Muscle of leg (tissue), 16 donors: Measurements from ENCODE around the gene MYO10. TPM values are rescaled to one million over a fixed set of nuclear protein-coding genes. Genes with fewer than 3 reads are reported as not detected.
A peak's percentile ranks its signal among the peaks of the same experiment; 100 is the strongest.
"Not testable (repeated sequence)": the region's sequence is repeated elsewhere in the genome, so short reads cannot be mapped to it uniquely, and the experiment has no call there.

ENCODE experiments used
- DNase-seq: peaks from one replicate; pipeline ENCODE4 v3.0.0; 2013
- H3K27ac ChIP-seq: one replicate; pipeline ENCODE4 v1.5.1; 2013; ENCODE audit warnings: mild to moderate bottlenecking, low read length, control low read depth
- H3K27me3 ChIP-seq: one replicate; pipeline ENCODE4 v1.6.1; 2013; ENCODE audit warnings: low read length; ENCODE audit not compliant: control insufficient read depth, insufficient read depth
- H3K36me3 ChIP-seq: one replicate; pipeline ENCODE4 v1.6.1; 2013; ENCODE audit warnings: low read length; ENCODE audit not compliant: control insufficient read depth, insufficient read depth
- H3K4me1 ChIP-seq: one replicate; pipeline ENCODE4 v1.6.1; 2013; ENCODE audit warnings: low read length; ENCODE audit not compliant: control insufficient read depth, insufficient read depth
- H3K4me3 ChIP-seq: one replicate; pipeline ENCODE4 v1.5.1; 2013; ENCODE audit warnings: low read length, control low read depth
- H3K9me3 ChIP-seq: replicated peaks from 2 replicates; pipeline ENCODE4 v1.6.1; 2013; ENCODE audit warnings: low read depth, low read length; ENCODE audit not compliant: control insufficient read depth
- WGBS: methylation state at CpG from one replicate; pipeline ENCODE4 v1.1.5; 2013; ENCODE audit warnings: missing lambda C conversion rate; ENCODE audit not compliant: insufficient coverage; 5-methylcytosine and 5-hydroxymethylcytosine counted together
- long read RNA-seq, 11 donors: transcript quantifications; one replicate each; lab custom pipeline, GENCODE V29; 2026
- polyA plus RNA-seq, 8 donors: library from polyadenylated mRNA; unstranded; fragments of 120-200 nt; gene quantifications; one replicate each; pipeline versions ENCODE4 v1.2.1 to v1.2.3, GENCODE V29; 2013; ENCODE audit warnings: inconsistent platforms in 1 of 8, low replicate concordance in 1 of 8; ENCODE audit not compliant: insufficient read length in 8 of 8, insufficient read depth in 1 of 8
- total RNA-seq: library from RNA; stranded (reverse); fragments of 120-200 nt; gene quantifications from one replicate; pipeline ENCODE4 v1.2.4, GENCODE V29; 2013

The MYO10 gene
- 16.6 TPM for total RNA-seq
- polyA plus RNA-seq, result 10 to 100 TPM; 18.0 to 35.4 (median 30.8) TPM
- long read RNA-seq, donor 1, partial matches to known transcripts, result 9 of 9 reads
- long read RNA-seq, donor 1, other reads (novel, unspliced or antisense), result 0 of 9 reads
- long read RNA-seq, donor 2, result 0 reads
- long read RNA-seq, donor 3, partial matches to known transcripts, result 32 of 32 reads
- long read RNA-seq, donor 3, other reads (novel, unspliced or antisense), result 0 of 32 reads
- long read RNA-seq, donor 4, result 0 reads
- long read RNA-seq, donor 5, full-length matches to known transcripts, result 2 of 64 reads
- long read RNA-seq, donor 5, partial matches to known transcripts, result 62 of 64 reads
- long read RNA-seq, donor 5, other reads (novel, unspliced or antisense), result 0 of 64 reads
- long read RNA-seq, donor 6, partial matches to known transcripts, result 7 of 8 reads
- long read RNA-seq, donor 6, other reads (novel, unspliced or antisense), result 0 of 8 reads
- long read RNA-seq, donor 7, partial matches to known transcripts, result 0 of 1 reads
- long read RNA-seq, donor 7, other reads (novel, unspliced or antisense), result 0 of 1 reads
- long read RNA-seq, donor 8, partial matches to known transcripts, result 9 of 9 reads
- long read RNA-seq, donor 8, other reads (novel, unspliced or antisense), result 0 of 9 reads
- long read RNA-seq, donor 9, partial matches to known transcripts, result 11 of 12 reads
- long read RNA-seq, donor 9, other reads (novel, unspliced or antisense), result 0 of 12 reads
- long read RNA-seq, donor 10, full-length matches to known transcripts, result 2 of 13 reads
- long read RNA-seq, donor 10, partial matches to known transcripts, result 11 of 13 reads
- long read RNA-seq, donor 10, other reads (novel, unspliced or antisense), result 0 of 13 reads
- long read RNA-seq, donor 11, full-length matches to known transcripts, result 1 of 10 reads
- long read RNA-seq, donor 11, partial matches to known transcripts, result 9 of 10 reads
- long read RNA-seq, donor 11, other reads (novel, unspliced or antisense), result 0 of 10 reads

DNA sequence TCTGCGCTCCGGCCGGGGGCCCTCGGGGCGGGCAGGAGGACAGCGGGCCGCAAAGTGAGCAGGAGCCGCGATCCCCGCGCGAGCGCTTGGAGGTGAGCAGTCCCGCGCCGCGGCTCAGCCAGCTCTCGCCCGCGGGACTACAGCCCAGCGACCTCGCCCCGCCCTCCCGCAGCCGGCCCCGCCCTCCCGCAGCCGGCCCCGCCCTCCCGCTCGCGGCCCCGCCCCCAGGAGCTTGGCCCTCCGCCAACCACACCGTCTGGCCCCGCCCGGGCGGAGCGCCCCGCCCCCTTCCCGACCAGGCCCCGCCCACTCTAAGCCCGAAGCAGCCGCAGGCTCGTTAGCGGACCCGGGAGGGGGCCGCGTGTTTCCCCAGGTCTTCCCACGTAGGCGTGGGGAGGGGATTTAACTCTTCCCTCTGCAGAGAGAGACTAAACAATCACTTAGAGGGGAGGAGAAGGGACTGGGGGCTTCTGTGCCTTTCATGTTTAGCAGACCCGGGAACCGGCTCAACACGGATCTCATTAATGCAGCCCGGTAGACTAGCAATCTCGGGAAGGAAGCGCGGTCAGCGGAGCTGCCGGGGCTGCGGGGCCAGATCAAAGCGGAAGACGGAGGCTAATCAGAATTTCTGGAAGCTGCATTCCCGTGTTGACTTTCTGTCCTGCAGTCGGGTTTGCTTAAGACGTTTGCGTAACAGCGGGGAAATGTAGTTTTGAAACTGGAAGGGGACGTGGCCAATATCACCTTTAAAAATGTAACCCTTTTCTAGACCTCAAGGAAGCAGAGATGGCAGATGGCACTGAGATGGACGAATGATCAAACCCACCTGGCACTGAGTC, at the start of gene MYO10:
Gene MYO10 (minus strand): TSS at position 139 of the 839 bp plus-strand sequence. CDS start 480 bp downstream, outside the sequence.
- peak within 1 kb of the TSS; percentile 81 for H3K27ac ChIP-seq
- peaks cover 21% of the 10 kb centered on the region for H3K27me3 ChIP-seq
- 0% methylated on average over 37 of the region's 70 CpGs for WGBS
- no peaks in the 10 kb centered on the region for H3K9me3 ChIP-seq
- no peaks in the 10 kb centered on the region for H3K36me3 ChIP-seq
- peak; percentile 80 for DNase-seq
- H3K4me3 ChIP-seq, result peak within 1 kb of the TSS; percentile 82
- peaks cover 16% of the 10 kb centered on the region for H3K4me1 ChIP-seq

DNA sequence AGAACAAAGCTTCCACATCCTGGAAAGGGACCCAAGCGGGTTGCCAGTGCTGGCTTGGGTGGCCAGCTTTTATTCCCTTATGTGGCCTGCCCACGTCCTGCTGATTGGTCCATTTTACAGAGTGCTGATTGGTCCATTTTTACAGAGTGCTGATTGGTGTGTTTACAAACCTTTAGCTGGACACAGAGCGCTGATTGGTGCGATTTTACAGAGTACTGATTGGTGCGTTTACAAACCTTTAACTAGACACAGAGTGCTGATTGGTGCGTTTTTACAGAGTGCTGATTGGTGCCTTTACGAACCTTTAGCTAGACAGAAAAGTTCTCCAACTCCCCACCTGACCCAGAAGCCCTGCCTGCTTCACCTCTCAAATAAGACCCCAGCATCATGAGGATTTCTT, 49.2 kb upstream of the MYO10 start:
- not testable (repeated sequence) for H3K27ac ChIP-seq, H3K4me1 ChIP-seq, H3K9me3 ChIP-seq, H3K27me3 ChIP-seq, H3K36me3 ChIP-seq, H3K4me3 ChIP-seq, DNase-seq
- WGBS, result 86% methylated on average over 7 of the region's 7 CpGs

- no peaks in the 10 kb centered on the region for H3K36me3 ChIP-seq
- no peaks in the 10 kb centered on the region for H3K4me1 ChIP-seq
- no peaks in the 10 kb centered on the region for H3K9me3 ChIP-seq
- no peak overlapping the region for H3K4me3 ChIP-seq
- H3K27me3 ChIP-seq, result no peaks in the 10 kb centered on the region
- WGBS, result 40% methylated on average over 1 of the region's 1 CpG
- H3K27ac ChIP-seq, result no peak overlapping the region
- no peak for DNase-seq
Observed at GRCh38 chr5:16983972-16984371, 47.9 kb upstream of the MYO10 start.

GRCh38 chr5:16983022-16983639, 47.0 kb upstream of the MYO10 start:
- H3K4me3 ChIP-seq, result no peak overlapping the region
- WGBS, result 50% methylated on average over 8 of the region's 9 CpGs

DNA sequence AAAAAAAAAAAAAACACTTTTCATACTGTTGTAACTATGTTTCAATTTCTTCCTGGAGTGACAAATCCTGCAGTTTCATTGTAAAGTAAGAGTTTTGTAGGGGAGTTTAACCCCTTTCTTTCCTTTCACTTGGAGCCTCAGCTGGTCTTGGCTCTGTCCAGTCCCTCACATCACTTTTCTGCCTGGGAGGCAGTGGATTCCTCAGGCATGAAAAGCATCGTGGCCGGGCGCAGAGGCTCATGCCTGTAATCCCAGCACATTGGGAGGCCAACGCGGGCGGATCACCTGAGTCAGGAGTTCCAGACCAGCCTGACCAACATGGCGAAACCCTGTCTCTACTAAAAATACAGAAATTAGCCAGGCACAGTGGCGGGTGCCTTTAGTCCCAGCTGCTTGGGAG, 45.6 kb upstream of the MYO10 start:
- no peak overlapping the region for H3K27ac ChIP-seq
- DNase-seq, result no peak
- 80% methylated on average over 6 of the region's 8 CpGs for WGBS
- H3K9me3 ChIP-seq, result no peaks in the 10 kb centered on the region
- H3K4me1 ChIP-seq, result no peaks in the 10 kb centered on the region
- no peak overlapping the region for H3K4me3 ChIP-seq
- H3K27me3 ChIP-seq, result no peaks in the 10 kb centered on the region
- no peaks in the 10 kb centered on the region for H3K36me3 ChIP-seq

More at GRCh38 chr5:16983022-16983639, 47.0 kb upstream of the MYO10 start:
- H3K36me3 ChIP-seq, result no peaks in the 10 kb centered on the region
- H3K4me1 ChIP-seq, result no peaks in the 10 kb centered on the region
- H3K9me3 ChIP-seq, result no peaks in the 10 kb centered on the region
- no peaks in the 10 kb centered on the region for H3K27me3 ChIP-seq
- no peak for DNase-seq
- H3K27ac ChIP-seq, result no peak overlapping the region

- WGBS, result no CpG with 5 or more reads among the region's 3 CpGs
- H3K27me3 ChIP-seq, result no peaks in the 10 kb centered on the region
- no peak overlapping the region for H3K4me3 ChIP-seq
- no peak overlapping the region for H3K27ac ChIP-seq
- no peaks in the 10 kb centered on the region for H3K9me3 ChIP-seq
- DNase-seq, result no peak
- no peaks in the 10 kb centered on the region for H3K4me1 ChIP-seq
- H3K36me3 ChIP-seq, result no peaks in the 10 kb centered on the region
Observed at GRCh38 chr5:16980983-16981382, 44.9 kb upstream of the MYO10 start.

GRCh38 chr5:16978296-16978695, 42.2 kb upstream of the MYO10 start:
- H3K27ac ChIP-seq, result no peak overlapping the region
- no peaks in the 10 kb centered on the region for H3K9me3 ChIP-seq
- no peaks in the 10 kb centered on the region for H3K36me3 ChIP-seq
- no peaks in the 10 kb centered on the region for H3K4me1 ChIP-seq
- DNase-seq, result no peak
- no peak overlapping the region for H3K4me3 ChIP-seq
- no peaks in the 10 kb centered on the region for H3K27me3 ChIP-seq

DNA sequence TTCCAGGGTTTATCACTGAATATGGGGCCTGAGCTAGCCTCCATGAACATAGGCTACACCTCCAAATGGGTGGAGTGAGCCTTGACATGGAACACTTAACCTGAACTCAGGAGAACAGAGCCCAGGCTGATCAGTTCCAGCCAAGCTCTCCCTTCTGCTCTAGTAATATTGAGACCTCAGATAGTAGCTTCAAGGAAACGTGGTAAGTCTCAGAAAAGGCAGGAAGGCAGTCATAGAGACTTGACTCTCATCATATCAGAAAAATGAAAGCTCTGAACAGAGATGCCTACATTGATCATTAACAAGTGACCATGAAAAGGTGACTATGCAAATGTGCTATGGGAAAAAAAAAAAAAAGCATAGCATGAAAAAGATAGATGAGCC, 40.5 kb upstream of the MYO10 start:
- no peaks in the 10 kb centered on the region for H3K36me3 ChIP-seq
- no peaks in the 10 kb centered on the region for H3K27me3 ChIP-seq
- H3K9me3 ChIP-seq, result no peaks in the 10 kb centered on the region
- WGBS, result no CpG with 5 or more reads among the region's 1 CpG
- H3K4me3 ChIP-seq, result no peak overlapping the region
- H3K27ac ChIP-seq, result no peak overlapping the region
- H3K4me1 ChIP-seq, result no peaks in the 10 kb centered on the region
- DNase-seq, result no peak

GRCh38 chr5:16975950-16976624, 40.0 kb upstream of the MYO10 start:
- WGBS, result no CpG with 5 or more reads among the region's 2 CpGs
- Histone ChIP-seq H3K4me1 (no peaks in the 10 kb centered on the region), H3K36me3 (no peaks in the 10 kb centered on the region), H3K9me3 (no peaks in the 10 kb centered on the region), H3K27me3 (no peaks in the 10 kb centered on the region), H3K4me3 (no peak overlapping the region), H3K27ac (no peak overlapping the region)
- no peak for DNase-seq
